Measurements from ENCODE around the gene GPRIN3.

GPRIN3 gene

GRCh38 chr4:89307446-89308160 is at the start of gene GPRIN3:
TSS of gene GPRIN3 (minus strand) at chr4:89307800. CDS start at chr4:89250110, 57,690 bp downstream.
- DNase-seq (ENCODE audit: low read depth) = peak; percentile 27

- DNase-seq (ENCODE audit: low read depth) = no peak
Observed at GRCh38 chr4:89357340-89357739, 49.7 kb upstream of the GPRIN3 start.

- no peak for DNase-seq (ENCODE audit: low read depth)
Observed at GRCh38 chr4:89356086-89356485, 48.5 kb upstream of the GPRIN3 start.

- DNase-seq (ENCODE audit: low read depth) = no peak
Observed at GRCh38 chr4:89353514-89353913, 45.9 kb upstream of the GPRIN3 start.

GRCh38 chr4:89352541-89352940 is 44.9 kb upstream of the GPRIN3 start:
- DNase-seq (ENCODE audit: low read depth) = no peak

- no peak for DNase-seq (ENCODE audit: low read depth)
Observed at GRCh38 chr4:89351201-89351600, 43.6 kb upstream of the GPRIN3 start.

GRCh38 chr4:89347363-89348025 is 39.9 kb upstream of the GPRIN3 start:
- no peak for DNase-seq (ENCODE audit: low read depth)

- no peak for DNase-seq (ENCODE audit: low read depth)
Observed at GRCh38 chr4:89344571-89344970, 37.0 kb upstream of the GPRIN3 start.

- no peak for DNase-seq (ENCODE audit: low read depth)
Observed at GRCh38 chr4:89338206-89338605, 30.6 kb upstream of the GPRIN3 start.

GRCh38 chr4:89337681-89338080 is 30.1 kb upstream of the GPRIN3 start:
- DNase-seq (ENCODE audit: low read depth) = no peak

- DNase-seq (ENCODE audit: low read depth) = no peak
Observed at GRCh38 chr4:89336818-89337420, 29.3 kb upstream of the GPRIN3 start.

GRCh38 chr4:89334830-89335229 is 27.2 kb upstream of the GPRIN3 start:
- no peak for DNase-seq (ENCODE audit: low read depth)

GRCh38 chr4:89334311-89334710 is 26.7 kb upstream of the GPRIN3 start:
- DNase-seq (ENCODE audit: low read depth) = no peak

GRCh38 chr4:89331686-89332544 is 24.3 kb upstream of the GPRIN3 start:
- DNase-seq (ENCODE audit: low read depth) = no peak

GRCh38 chr4:89331197-89331596 is 23.6 kb upstream of the GPRIN3 start:
- DNase-seq (ENCODE audit: low read depth) = no peak

GRCh38 chr4:89329280-89329679 is 21.7 kb upstream of the GPRIN3 start:
- no peak for DNase-seq (ENCODE audit: low read depth)

- no peak for DNase-seq (ENCODE audit: low read depth)
Observed at GRCh38 chr4:89324671-89325070, 17.1 kb upstream of the GPRIN3 start.

- no peak for DNase-seq (ENCODE audit: low read depth)
Observed at GRCh38 chr4:89322671-89323070, 15.1 kb upstream of the GPRIN3 start.

- no peak for DNase-seq (ENCODE audit: low read depth)
Observed at GRCh38 chr4:89319756-89320155, 12.2 kb upstream of the GPRIN3 start.

GRCh38 chr4:89316931-89317366 is 9.3 kb upstream of the GPRIN3 start:
- DNase-seq (ENCODE audit: low read depth) = no peak

GRCh38 chr4:89316211-89316610 is 8.6 kb upstream of the GPRIN3 start:
- DNase-seq (ENCODE audit: low read depth) = no peak

- no peak for DNase-seq (ENCODE audit: low read depth)
Observed at GRCh38 chr4:89314291-89314690, 6.7 kb upstream of the GPRIN3 start.
